Smooth muscle cell (in vitro differentiated cells): ENCODE results near the gene SYT7. TPM values are rescaled to one million over a fixed set of nuclear protein-coding genes. Genes with fewer than 3 reads are reported as not detected.

ENCODE experiments used
- DNase-seq: peaks from one replicate; lab custom pipeline; 2025; ENCODE audit not compliant: unreplicated experiment; lab: John Stamatoyannopoulos, UW
- H2AFZ ChIP-seq: fragments of 200-600 bp; sonication (generic); 2 replicates; pipeline ENCODE4 v1.6.0; 2016; ENCODE audit warnings: antibody characterized with exemption, low read depth, mild to moderate bottlenecking
- H3F3A ChIP-seq: fragments of 200-600 bp; sonication (generic); 2 replicates; pipeline ENCODE4 v1.6.0; 2017; ENCODE audit warnings: antibody characterized with exemption, low read depth
- H3K27ac ChIP-seq: fragments of 200-600 bp; sonication (generic); 2 replicates; pipeline ENCODE4 v1.5.1; 2016; ENCODE audit warnings: low read depth, mild to moderate bottlenecking
- H3K27me3 ChIP-seq: fragments of 200-600 bp; sonication (generic); 2 replicates; pipeline ENCODE4 v1.6.1; 2016; ENCODE audit warnings: low read depth, mild to moderate bottlenecking
- H3K36me3 ChIP-seq: fragments of 200-600 bp; sonication (generic); 2 replicates; pipeline ENCODE4 v1.5.1; 2016; ENCODE audit warnings: low read depth
- H3K4me1 ChIP-seq: fragments of 200-600 bp; sonication (generic); 2 replicates; pipeline ENCODE4 v1.5.1; 2016; ENCODE audit warnings: low read depth
- H3K4me2 ChIP-seq: fragments of 200-600 bp; sonication (generic); 2 replicates; pipeline ENCODE4 v1.6.0; 2016; ENCODE audit warnings: mild to moderate bottlenecking
- H3K4me3 ChIP-seq: fragments of 200-600 bp; sonication (generic); 2 replicates; pipeline ENCODE4 v1.5.1; 2016; ENCODE audit warnings: mild to moderate bottlenecking
- H3K79me2 ChIP-seq: fragments of 200-600 bp; sonication (generic); 2 replicates; pipeline ENCODE4 v1.6.0; 2016; ENCODE audit warnings: low read depth, mild to moderate bottlenecking
- H3K9ac ChIP-seq: fragments of 200-600 bp; sonication (generic); 2 replicates; pipeline ENCODE4 v1.6.0; 2016; ENCODE audit warnings: low read depth
- H3K9me3 ChIP-seq: fragments of 200-600 bp; sonication (generic); replicated peaks from 2 replicates; pipeline ENCODE4 v1.5.1; 2016; ENCODE audit warnings: low read depth
- H4K20me1 ChIP-seq: fragments of 200-600 bp; sonication (generic); 2 replicates; pipeline ENCODE4 v1.6.0; 2016; ENCODE audit warnings: low read depth
- CTCF ChIP-seq: fragments of 200-600 bp; sonication (generic); IDR thresholded peaks from 2 replicates; pipeline ENCODE4 v1.5.1; 2017; ENCODE audit warnings: borderline replicate concordance, mild to moderate bottlenecking, antibody characterized with exemption; ENCODE audit not compliant: insufficient read depth, poor library complexity, severe bottlenecking
- WGBS: methylation state at CpG from one replicate; pipeline ENCODE4 v1.1.7; 2016; ENCODE audit warnings: low lambda C conversion rate; 5-methylcytosine and 5-hydroxymethylcytosine counted together
- polyA plus RNA-seq: library from polyadenylated mRNA; unstranded; fragments of >200 nt; fragmentation: Nextera tagmentation; extraction: Ambion mirVana; gene quantifications from 2 replicates; pipeline ENCODE4 v1.2.1, GENCODE V29; 2016
- total RNA-seq: library from RNA; depleted of rRNA; stranded (reverse); fragments of >200 nt; gene quantifications from 2 replicates; pipeline ENCODE4 v1.2.3, GENCODE V29; 2014

SYT7 gene
- total and polyA plus RNA-seq, 2 experiments from 2014 or later: 0.79 to 4.0 TPM

- no peak for DNase-seq
- Histone ChIP-seq H3K9ac (no peak overlapping the region), H3K4me2 (no peak overlapping the region), H4K20me1 (peaks cover 20% of the 10 kb centered on the region), H3F3A (no peaks in the 10 kb centered on the region), H3K4me1 (peaks cover 10% of the 10 kb centered on the region), H3K9me3 (no peaks in the 10 kb centered on the region), H3K4me3 (no peak overlapping the region), H3K79me2 (no peaks in the 10 kb centered on the region), H3K36me3 (no peaks in the 10 kb centered on the region), H2AFZ (no peak overlapping the region), H3K27me3 (no peaks in the 10 kb centered on the region), H3K27ac (no peak overlapping the region)
- no peak for TF ChIP-seq CTCF
- WGBS: 97% methylated on average over 11 of the region's 11 CpGs
Observed at GRCh38 chr11:61485080-61485479, 95.8 kb downstream of the SYT7 start.

DNA sequence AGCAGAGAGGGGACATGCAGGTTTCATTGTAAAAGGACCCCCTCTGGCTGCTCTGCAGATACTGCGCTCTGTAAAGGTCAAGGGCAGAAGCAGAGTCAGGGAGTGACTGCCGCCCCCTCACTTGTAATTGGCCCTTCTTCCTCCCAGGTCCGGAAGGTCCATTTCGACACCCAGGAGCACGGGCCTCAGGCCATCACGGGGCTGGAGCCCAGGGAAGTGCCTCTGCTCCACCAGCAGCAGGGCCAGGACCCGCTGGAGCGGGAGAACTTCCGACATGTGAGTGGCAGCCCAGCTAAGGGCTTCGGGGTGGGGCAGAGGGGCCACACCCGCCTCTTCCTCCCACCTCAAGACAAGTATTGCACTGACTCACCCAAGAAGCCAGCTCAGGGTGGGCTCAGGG, 96.3 kb downstream of the SYT7 start:
- Histone ChIP-seq H3F3A (no peaks in the 10 kb centered on the region), H4K20me1 (peaks cover 26% of the 10 kb centered on the region), H3K36me3 (no peaks in the 10 kb centered on the region), H2AFZ (no peak overlapping the region), H3K9me3 (no peaks in the 10 kb centered on the region), H3K27ac (no peak overlapping the region), H3K4me2 (no peak overlapping the region), H3K9ac (no peak overlapping the region), H3K4me1 (peaks cover 10% of the 10 kb centered on the region), H3K27me3 (no peaks in the 10 kb centered on the region), H3K4me3 (no peak overlapping the region), H3K79me2 (no peaks in the 10 kb centered on the region)
- 85% methylated on average over 11 of the region's 11 CpGs for WGBS
- TF ChIP-seq CTCF: no peak
- DNase-seq: no peak

DNA sequence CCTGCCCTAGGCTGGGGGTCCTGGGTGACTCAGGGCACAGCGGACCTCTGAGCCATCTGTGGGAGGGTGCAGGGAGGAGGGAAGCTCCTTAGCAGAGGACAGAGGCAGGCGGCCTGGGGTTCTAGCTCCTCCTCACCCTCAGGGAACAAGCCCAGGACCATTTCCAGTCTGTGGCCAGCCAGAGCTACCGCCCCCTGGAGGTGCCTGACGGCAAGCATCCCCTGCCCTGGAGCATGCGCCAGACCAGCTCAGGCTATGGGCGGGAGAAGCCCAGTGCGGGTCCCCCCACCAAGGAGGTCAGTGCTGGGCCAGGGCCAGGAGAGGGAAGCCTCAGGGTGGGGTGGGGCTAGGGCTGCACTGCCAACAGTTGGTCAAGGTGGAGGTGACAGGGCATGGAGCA, 98.4 kb downstream of the SYT7 start:
- H3K9me3 ChIP-seq: no peaks in the 10 kb centered on the region
- no peak for DNase-seq
- no peaks in the 10 kb centered on the region for H3F3A ChIP-seq
- H3K9ac ChIP-seq: no peak overlapping the region
- no peaks in the 10 kb centered on the region for H3K4me1 ChIP-seq
- H3K4me2 ChIP-seq: no peak overlapping the region
- no peak overlapping the region for H3K4me3 ChIP-seq
- no peaks in the 10 kb centered on the region for H3K36me3 ChIP-seq
- H2AFZ ChIP-seq: no peak overlapping the region
- no peaks in the 10 kb centered on the region for H3K27me3 ChIP-seq
- 39% methylated on average over 7 of the region's 7 CpGs for WGBS
- no peaks in the 10 kb centered on the region for H3K79me2 ChIP-seq
- TF ChIP-seq CTCF: peak; percentile 55
- H4K20me1 ChIP-seq: peaks cover 43% of the 10 kb centered on the region
- no peak overlapping the region for H3K27ac ChIP-seq

- Histone ChIP-seq H3K4me1 (no peaks in the 10 kb centered on the region), H2AFZ (no peak overlapping the region), H3K4me3 (no peak overlapping the region), H3K27ac (no peak overlapping the region), H3K9me3 (no peaks in the 10 kb centered on the region), H3K9ac (no peak overlapping the region), H3K27me3 (no peaks in the 10 kb centered on the region), H3K36me3 (no peaks in the 10 kb centered on the region), H4K20me1 (peaks cover 50% of the 10 kb centered on the region), H3K79me2 (no peaks in the 10 kb centered on the region), H3F3A (no peaks in the 10 kb centered on the region), H3K4me2 (no peak overlapping the region)
- 81% methylated on average over 9 of the region's 10 CpGs for WGBS
- TF ChIP-seq CTCF: no peak
- no peak for DNase-seq
Observed at GRCh38 chr11:61481806-61482205, 99.1 kb downstream of the SYT7 start.
